HTERT RPE-1 (cell line): ENCODE data around the gene SPTBN4.

Source experiments
- in situ Hi-C: fragments of 300-500 bp; cut with MboI; formaldehyde crosslinking; loops from 4 replicates; pipeline ENCODE4 v1.14.3; 2020; ENCODE audit warnings: low sequenced_read_pairs

Gene SPTBN4

GRCh38 chr19:40600570-40601133 is 133.9 kb downstream of the SPTBN4 start:
- in situ Hi-C loops: no loop called here

- in situ Hi-C loops: no loop called here
Observed at GRCh38 chr19:40601134-40601974, 134.6 kb downstream of the SPTBN4 start, which contains the start of gene LTBP4. Gene LTBP4 (plus strand): TSS chr19:40601369. CDS start chr19:40601388, 19 bp downstream.

- in situ Hi-C loops: no loop called here
Observed at GRCh38 chr19:40603071-40603388, 136.2 kb downstream of the SPTBN4 start.

- in situ Hi-C loops: no loop called here
Observed at GRCh38 chr19:40603389-40604170, 136.8 kb downstream of the SPTBN4 start.

GRCh38 chr19:40604171-40604646 is 137.4 kb downstream of the SPTBN4 start:
- in situ Hi-C loops: no loop called here

- in situ Hi-C loops: no loop called here
Observed at GRCh38 chr19:40604647-40605215, 137.9 kb downstream of the SPTBN4 start.

- in situ Hi-C loops: no loop called here
Observed at GRCh38 chr19:40605216-40605971, 138.6 kb downstream of the SPTBN4 start.

- in situ Hi-C loops: no loop called here
Observed at GRCh38 chr19:40607311-40608239, 140.8 kb downstream of the SPTBN4 start.

- in situ Hi-C loops: no loop called here
Observed at GRCh38 chr19:40608240-40608621, 141.4 kb downstream of the SPTBN4 start.

- in situ Hi-C loops: no loop called here
Observed at GRCh38 chr19:40608957-40609356, 142.2 kb downstream of the SPTBN4 start.

- in situ Hi-C loops: no loop called here
Observed at GRCh38 chr19:40609561-40610395, 143.0 kb downstream of the SPTBN4 start.

- in situ Hi-C loops: no loop called here
Observed at GRCh38 chr19:40610396-40611064, 143.7 kb downstream of the SPTBN4 start.

GRCh38 chr19:40611096-40611495 is 144.3 kb downstream of the SPTBN4 start:
- in situ Hi-C loops: no loop called here

- in situ Hi-C loops: no loop called here
Observed at GRCh38 chr19:40611900-40612698, 145.3 kb downstream of the SPTBN4 start.

GRCh38 chr19:40612831-40613689 is 146.3 kb downstream of the SPTBN4 start:
- in situ Hi-C loops: no loop called here
